22Rv1 (cell line): ENCODE results near the gene FARP1.

Source experiments
- H3K27ac ChIP-seq: fragments of 450-650 bp; 2 replicates; pipeline ENCODE4 v1.5.1; 2017
- CTCF ChIP-seq: fragments of 450-650 bp; IDR thresholded peaks from 2 replicates; pipeline ENCODE4 v1.5.1; 2017; ENCODE audit warnings: mild to moderate bottlenecking
- ZFX ChIP-seq: fragments of 450-650 bp; IDR thresholded peaks from 2 replicates; pipeline ENCODE4 v1.6.1; 2017; ENCODE audit warnings: antibody characterized with exemption, borderline replicate concordance

The FARP1 gene

GRCh38 chr13:98240974-98241373, 98.1 kb downstream of the FARP1 start:
- no peak overlapping the region for H3K27ac ChIP-seq
- TF ChIP-seq ZFX (no peak), CTCF (no peak)

GRCh38 chr13:98241976-98242375, 99.1 kb downstream of the FARP1 start:
- H3K27ac ChIP-seq: no peak overlapping the region
- no peak for TF ChIP-seq ZFX
- no peak for TF ChIP-seq CTCF

DNA sequence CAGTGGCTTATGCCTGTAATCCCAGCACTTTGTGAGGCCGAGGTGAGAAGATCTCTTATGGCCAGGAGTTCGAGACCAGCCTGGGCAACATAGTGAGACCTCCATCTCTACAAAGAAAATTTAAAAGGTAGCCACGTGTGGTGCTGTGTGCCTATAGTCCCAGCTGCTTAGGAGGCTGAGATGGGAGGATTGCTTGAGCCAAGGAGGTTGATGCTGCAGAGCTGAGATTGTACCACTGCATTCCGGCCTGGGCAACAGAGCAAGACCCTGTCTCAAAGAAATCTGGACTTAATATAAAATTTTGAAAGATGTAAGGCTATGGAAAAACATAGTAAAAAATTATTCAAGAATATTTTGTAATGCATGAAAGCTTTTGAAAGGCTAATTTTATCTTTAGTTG, 99.5 kb downstream of the FARP1 start:
- no peak for TF ChIP-seq CTCF
- no peak for TF ChIP-seq ZFX
- H3K27ac ChIP-seq: no peak overlapping the region

DNA sequence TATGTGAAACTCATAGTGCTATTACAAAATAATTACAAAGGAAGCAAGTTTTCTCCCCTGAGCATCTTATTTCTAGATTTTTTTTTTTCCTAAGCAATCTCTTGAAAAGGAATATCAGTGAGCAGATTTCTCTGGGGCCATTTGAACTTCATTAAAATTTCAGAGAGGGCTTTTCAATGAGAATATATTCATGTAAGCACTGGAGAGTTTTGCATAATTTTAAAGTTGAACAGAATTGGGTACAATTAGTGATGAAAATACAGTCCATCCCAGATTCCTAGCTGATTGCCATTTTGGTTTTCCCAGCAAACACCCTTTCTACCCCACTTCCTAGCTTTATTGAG, 101.0 kb downstream of the FARP1 start:
- TF ChIP-seq CTCF (no peak), ZFX (no peak)
- H3K27ac ChIP-seq: no peak overlapping the region

- H3K27ac ChIP-seq: no peak overlapping the region
- TF ChIP-seq ZFX (no peak), CTCF (no peak)
Observed at GRCh38 chr13:98246538-98247172, 103.8 kb downstream of the FARP1 start.

GRCh38 chr13:98251708-98252107, 108.8 kb downstream of the FARP1 start:
- H3K27ac ChIP-seq: no peak overlapping the region
- TF ChIP-seq CTCF (no peak), ZFX (no peak)

- no peak overlapping the region for H3K27ac ChIP-seq
- TF ChIP-seq ZFX: no peak
- no peak for TF ChIP-seq CTCF
Observed at GRCh38 chr13:98252931-98253470, 110.1 kb downstream of the FARP1 start.
